M059J (cell line): Measurements from ENCODE around the gene GPR4. TPM values are rescaled to one million over a fixed set of nuclear protein-coding genes. Genes with fewer than 3 reads are reported as not detected.
A peak's percentile ranks its signal among the peaks of the same experiment; 100 is the strongest.

Experiments used
- DNase-seq: peaks from one replicate; pipeline ENCODE4 v3.0.0-alpha.2; 2012; ENCODE audit warnings: low read depth
- total RNA-seq: library from RNA; depleted of rRNA; stranded (reverse); fragments of >200 nt; shearing (Covaris generic); gene quantifications from 2 replicates; pipeline ENCODE4 v1.2.3, GENCODE V29; 2014; rRNA removed

The GPR4 gene
- total RNA-seq, 1 experiment from 2014 or later: 0.02 TPM

- peak; percentile 37 for DNase-seq
These were observed 47.5 kb downstream of the GPR4 start for GRCh38 chr19:45554481-45554880.

DNA sequence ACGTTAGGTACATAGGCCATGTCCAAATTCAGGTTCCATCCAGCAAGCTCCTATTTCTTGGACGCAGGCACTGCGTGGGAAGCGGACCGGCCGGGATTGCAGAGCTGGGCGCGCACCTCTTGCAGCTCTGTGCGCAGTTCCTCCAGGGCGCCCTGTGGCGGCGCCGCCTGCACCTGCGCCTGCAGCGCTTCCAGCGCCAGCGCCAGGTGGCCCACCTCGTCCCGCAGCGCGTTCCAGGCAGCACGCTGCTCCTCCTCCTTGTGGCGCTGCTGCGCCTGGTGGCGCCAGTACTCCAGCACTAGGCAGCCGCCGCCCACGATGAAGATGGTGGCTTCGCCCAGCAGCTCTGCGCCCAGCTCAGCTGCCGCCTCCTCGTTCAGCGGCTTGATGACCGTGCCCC lies 48.5 kb downstream of the GPR4 start:
- no peak for DNase-seq

DNA sequence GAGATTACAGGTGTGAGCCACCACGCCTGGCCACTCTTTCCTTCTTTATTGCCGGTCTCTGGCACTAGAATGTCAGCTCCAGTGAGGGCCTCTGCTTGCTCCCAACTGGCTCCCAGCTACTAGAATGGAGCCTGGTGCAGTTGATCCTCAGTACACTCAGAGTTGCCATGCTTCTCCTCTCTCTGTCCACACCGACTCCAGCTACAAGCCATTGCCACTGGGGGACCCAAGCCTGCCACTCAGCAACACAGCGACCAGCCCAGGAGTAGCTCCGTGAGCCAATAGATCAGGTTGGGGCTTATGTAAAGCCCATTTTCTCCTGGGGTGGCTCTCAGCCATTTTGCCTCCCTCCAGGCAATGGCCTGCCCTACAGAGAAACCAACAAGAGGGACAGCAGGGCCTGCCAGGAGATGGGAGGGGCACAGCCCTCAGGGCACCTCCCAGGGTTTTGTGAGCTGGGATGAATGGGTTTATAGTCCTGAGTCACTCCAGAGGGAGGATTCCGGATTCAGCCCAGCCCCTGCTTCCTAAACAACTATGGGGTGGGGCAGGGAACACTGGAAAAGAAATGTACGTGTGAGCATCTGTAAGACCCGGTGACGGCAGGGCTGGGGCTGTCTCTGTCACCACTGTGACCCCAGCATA lies 53.9 kb downstream of the GPR4 start:
- peak; percentile 96 for DNase-seq

DNA sequence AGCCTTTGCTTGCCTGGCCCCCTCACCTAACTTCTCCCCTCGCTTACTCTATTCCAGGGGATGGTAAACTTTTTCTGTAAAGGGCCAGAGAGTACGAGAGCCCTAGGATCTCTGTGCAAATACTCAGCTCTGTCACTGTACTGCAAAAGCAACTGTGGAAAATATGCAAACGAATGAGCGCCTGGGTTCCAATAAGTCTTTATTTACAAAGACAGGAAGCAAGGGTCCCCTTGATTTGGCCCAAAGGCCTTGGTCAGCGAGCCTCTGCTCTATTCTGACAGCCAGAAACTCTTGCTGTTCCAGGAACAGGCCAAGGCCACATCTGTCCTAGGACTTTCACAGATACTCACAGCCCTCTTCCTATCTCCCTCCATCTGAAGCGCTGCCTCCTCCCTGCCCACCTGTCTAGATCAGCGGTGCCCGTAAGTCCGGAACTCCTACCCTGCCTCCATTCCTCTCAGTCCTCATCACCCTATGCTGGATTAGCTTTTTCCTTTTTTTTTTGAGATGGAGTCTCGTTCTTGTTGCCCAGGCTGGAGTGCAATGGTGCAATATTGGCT lies 54.7 kb downstream of the GPR4 start:
- no peak for DNase-seq

DNA sequence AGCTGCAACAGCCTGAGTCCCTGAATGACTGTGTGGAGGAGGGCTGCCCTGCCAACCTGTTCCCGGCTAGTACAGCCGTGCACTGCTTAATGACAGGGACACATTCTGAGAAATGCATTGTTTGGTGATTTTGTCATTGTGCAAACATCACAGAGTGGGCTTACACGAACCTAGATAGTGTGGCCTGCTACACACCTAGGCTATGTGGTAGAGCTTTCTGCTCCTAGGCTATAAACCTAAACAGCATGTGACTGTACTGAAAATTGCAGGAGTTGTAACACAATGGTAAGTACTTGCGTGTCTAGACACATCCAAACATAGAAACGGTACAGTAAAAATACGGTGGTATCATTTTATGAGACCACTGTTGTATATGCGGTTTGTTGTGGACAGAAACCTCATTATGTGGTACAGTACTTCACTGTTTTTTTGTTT lies 59.8 kb downstream of the GPR4 start:
- DNase-seq: peak; percentile 81

Other genes starting within 250 kb of the GPR4 start
- gene ERCC2, start 231.6 kb downstream of the GPR4 start, total RNA-seq: 30.6 and 51.7 TPM in 2 replicates
- gene PPP1R13L, start 197.1 kb downstream of the GPR4 start, total RNA-seq: 2.9 and 7.4 TPM in 2 replicates
- gene POLR1G, start 195.6 kb downstream of the GPR4 start, total RNA-seq: 11.1 and 13.4 TPM in 2 replicates
- 78.1 and 87.7 TPM in 2 replicates for gene ERCC1, start 178.3 kb downstream of the GPR4 start, total RNA-seq
- gene FOSB, start 134.2 kb downstream of the GPR4 start, total RNA-seq: 4.3 and 5.5 TPM in 2 replicates
- gene RTN2, start 105.2 kb downstream of the GPR4 start, total RNA-seq: 3.5 and 4.2 TPM in 2 replicates
- gene PPM1N, start 103.8 kb downstream of the GPR4 start, total RNA-seq: 0.64 TPM in 1 of 2 replicates, not detected in the other
- gene VASP, start 94.7 kb downstream of the GPR4 start, total RNA-seq: 91.6 and 97.7 TPM in 2 replicates
- gene OPA3, start 17.4 kb downstream of the GPR4 start, total RNA-seq: 8.7 and 20.2 TPM in 2 replicates
- gene EML2, start 37.2 kb upstream of the GPR4 start, total RNA-seq: 8.9 and 12.7 TPM in 2 replicates
- gene GIPR, start 66.0 kb upstream of the GPR4 start, total RNA-seq: 0.02 and 0.32 TPM in 2 replicates
- gene SNRPD2, start 89.7 kb upstream of the GPR4 start, total RNA-seq: 294 and 342 TPM in 2 replicates
- gene QPCTL, start 90.5 kb upstream of the GPR4 start, total RNA-seq: 12.8 and 25.3 TPM in 2 replicates
- gene FBXO46, start 128.7 kb upstream of the GPR4 start, total RNA-seq: 4.4 and 6.9 TPM in 2 replicates
- 0.25 TPM in 1 of 2 replicates, not detected in the other for gene MEIOSIN, start 131.2 kb upstream of the GPR4 start, total RNA-seq
- 8.7 and 14.8 TPM in 2 replicates for gene SIX5, start 167.0 kb upstream of the GPR4 start, total RNA-seq
- 22.7 and 40.4 TPM in 2 replicates for gene DMPK, start 180.3 kb upstream of the GPR4 start, total RNA-seq
- 16.0 and 38.2 TPM in 2 replicates for gene DMWD, start 190.6 kb upstream of the GPR4 start, total RNA-seq
- gene RSPH6A, start 213.1 kb upstream of the GPR4 start, total RNA-seq: not detected in 2 replicates